ENCODE results near the gene SLC4A8.
"Not testable (repeated sequence)": the region's sequence is repeated elsewhere in the genome, so short reads cannot be mapped to it uniquely, and the experiment has no call there.

Gene SLC4A8

GRCh38 chr12:51430196-51430895, 5.7 kb downstream of the SLC4A8 start:
- ATAC-seq (no peak), DNase-seq (no peak)

- ATAC-seq: no peak
Observed at GRCh38 chr12:51432921-51433320, 8.3 kb downstream of the SLC4A8 start.

GRCh38 chr12:51434305-51434704, 9.7 kb downstream of the SLC4A8 start:
- ATAC-seq: no peak
- DNase-seq: no peak

More at GRCh38 chr12:51432921-51433320, 8.3 kb downstream of the SLC4A8 start:
- no peak for DNase-seq

- DNase-seq: no peak
- ATAC-seq: no peak
Observed at GRCh38 chr12:51437431-51437830, 12.8 kb downstream of the SLC4A8 start.

- DNase-seq: no peak
- ATAC-seq: no peak
Observed at GRCh38 chr12:51439330-51439729, 14.7 kb downstream of the SLC4A8 start.

GRCh38 chr12:51441583-51441982, 17.0 kb downstream of the SLC4A8 start:
- ATAC-seq: no peak

GRCh38 chr12:51442324-51442723, 17.7 kb downstream of the SLC4A8 start:
- DNase-seq (no peak), ATAC-seq (no peak)

More at GRCh38 chr12:51441583-51441982, 17.0 kb downstream of the SLC4A8 start:
- no peak for DNase-seq

GRCh38 chr12:51443573-51443972, 18.9 kb downstream of the SLC4A8 start:
- DNase-seq: no peak
- no peak for ATAC-seq

- no peak for DNase-seq
- ATAC-seq: no peak
Observed at GRCh38 chr12:51448618-51449256, 24.1 kb downstream of the SLC4A8 start.

GRCh38 chr12:51449580-51450246, 25.1 kb downstream of the SLC4A8 start:
- ATAC-seq: no peak
- DNase-seq: no peak

GRCh38 chr12:51450333-51450732, 25.7 kb downstream of the SLC4A8 start:
- ATAC-seq: no peak
- DNase-seq: no peak

GRCh38 chr12:51450806-51451205, 26.2 kb downstream of the SLC4A8 start:
- ATAC-seq (no peak), DNase-seq (no peak)

- not testable (repeated sequence) for DNase-seq, ATAC-seq
Observed at GRCh38 chr12:51454016-51454415, 29.4 kb downstream of the SLC4A8 start.

- DNase-seq, ATAC-seq: not testable (repeated sequence)
Observed at GRCh38 chr12:51455050-51455449, 30.4 kb downstream of the SLC4A8 start.

- ATAC-seq (no peak), DNase-seq (no peak)
Observed at GRCh38 chr12:51458635-51459034, 34.0 kb downstream of the SLC4A8 start.

- no peak for ATAC-seq
Observed at GRCh38 chr12:51460519-51460918, 35.9 kb downstream of the SLC4A8 start.

GRCh38 chr12:51465491-51465890, 40.9 kb downstream of the SLC4A8 start:
- DNase-seq: no peak

More at GRCh38 chr12:51460519-51460918, 35.9 kb downstream of the SLC4A8 start:
- DNase-seq: no peak

GRCh38 chr12:51470116-51470515, 45.5 kb downstream of the SLC4A8 start:
- DNase-seq: no peak
- ATAC-seq: no peak

More at GRCh38 chr12:51465491-51465890, 40.9 kb downstream of the SLC4A8 start:
- no peak for ATAC-seq

GRCh38 chr12:51471111-51471864, 46.7 kb downstream of the SLC4A8 start:
- ATAC-seq (no peak), DNase-seq (no peak)

GRCh38 chr12:51472984-51473383, 48.4 kb downstream of the SLC4A8 start:
- ATAC-seq: no peak
- DNase-seq: no peak

GRCh38 chr12:51473947-51474346, 49.3 kb downstream of the SLC4A8 start:
- DNase-seq: no peak
- ATAC-seq: no peak

- ATAC-seq (no peak), DNase-seq (no peak)
Observed at GRCh38 chr12:51475543-51475942, 50.9 kb downstream of the SLC4A8 start.
